GM12875 (cell line): ENCODE results near the gene NME5.

ENCODE experiments used
- H3K4me3 ChIP-seq: one replicate; pipeline ENCODE4 v1.5.1; 2011; ENCODE audit warnings: low read depth, low read length, control low read depth
- TF ChIP-seq, protein P1 (sequence below): IDR thresholded peaks from 2 replicates; pipeline ENCODE4 v1.5.1; 2011; ENCODE audit warnings: low read depth, mild to moderate bottlenecking, control low read depth, inconsistent platforms, low read length, moderate library complexity, borderline replicate concordance; ENCODE audit not compliant: insufficient read depth

The NME5 gene

DNA sequence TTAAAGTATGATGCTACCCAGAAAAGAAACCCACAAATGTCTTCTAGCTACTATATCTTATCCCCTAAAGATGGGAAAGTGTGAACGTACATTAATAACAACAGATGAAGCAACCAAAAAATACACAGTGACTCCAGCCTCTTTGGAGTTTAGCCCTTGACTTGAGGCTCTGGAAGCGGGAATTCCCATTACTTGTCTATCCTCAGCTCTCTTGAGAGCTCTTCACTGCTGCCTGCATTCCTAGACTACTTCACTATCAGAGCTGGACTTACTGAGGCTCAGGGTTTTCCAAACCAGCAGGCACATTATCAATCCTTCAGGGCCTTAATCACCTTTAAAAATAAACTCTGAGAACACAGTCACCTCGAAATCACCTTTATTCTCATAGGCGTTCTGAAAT, 1.0 kb upstream of the NME5 start:
- H3K4me3 ChIP-seq: no peak overlapping the region
- TF ChIP-seq, protein P1, sequence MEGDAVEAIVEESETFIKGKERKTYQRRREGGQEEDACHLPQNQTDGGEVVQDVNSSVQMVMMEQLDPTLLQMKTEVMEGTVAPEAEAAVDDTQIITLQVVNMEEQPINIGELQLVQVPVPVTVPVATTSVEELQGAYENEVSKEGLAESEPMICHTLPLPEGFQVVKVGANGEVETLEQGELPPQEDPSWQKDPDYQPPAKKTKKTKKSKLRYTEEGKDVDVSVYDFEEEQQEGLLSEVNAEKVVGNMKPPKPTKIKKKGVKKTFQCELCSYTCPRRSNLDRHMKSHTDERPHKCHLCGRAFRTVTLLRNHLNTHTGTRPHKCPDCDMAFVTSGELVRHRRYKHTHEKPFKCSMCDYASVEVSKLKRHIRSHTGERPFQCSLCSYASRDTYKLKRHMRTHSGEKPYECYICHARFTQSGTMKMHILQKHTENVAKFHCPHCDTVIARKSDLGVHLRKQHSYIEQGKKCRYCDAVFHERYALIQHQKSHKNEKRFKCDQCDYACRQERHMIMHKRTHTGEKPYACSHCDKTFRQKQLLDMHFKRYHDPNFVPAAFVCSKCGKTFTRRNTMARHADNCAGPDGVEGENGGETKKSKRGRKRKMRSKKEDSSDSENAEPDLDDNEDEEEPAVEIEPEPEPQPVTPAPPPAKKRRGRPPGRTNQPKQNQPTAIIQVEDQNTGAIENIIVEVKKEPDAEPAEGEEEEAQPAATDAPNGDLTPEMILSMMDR: no peak

DNA sequence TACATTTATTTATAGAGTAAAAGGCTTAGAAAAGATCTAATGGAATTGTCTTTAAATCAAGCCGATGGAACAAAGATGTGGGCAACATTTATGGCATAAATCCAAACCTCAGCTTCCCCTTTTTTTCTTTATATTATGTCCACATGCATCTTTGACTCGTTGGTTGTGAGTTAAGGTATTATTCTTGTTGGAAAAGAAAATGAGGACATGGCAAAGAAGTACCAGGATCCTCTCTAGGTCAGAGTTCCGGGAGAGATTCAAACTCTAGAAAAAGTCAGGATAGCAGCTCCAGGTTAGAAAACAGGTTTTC, 508 bp upstream of the NME5 start:
- TF ChIP-seq, protein P1: no peak
- no peak overlapping the region for H3K4me3 ChIP-seq

DNA sequence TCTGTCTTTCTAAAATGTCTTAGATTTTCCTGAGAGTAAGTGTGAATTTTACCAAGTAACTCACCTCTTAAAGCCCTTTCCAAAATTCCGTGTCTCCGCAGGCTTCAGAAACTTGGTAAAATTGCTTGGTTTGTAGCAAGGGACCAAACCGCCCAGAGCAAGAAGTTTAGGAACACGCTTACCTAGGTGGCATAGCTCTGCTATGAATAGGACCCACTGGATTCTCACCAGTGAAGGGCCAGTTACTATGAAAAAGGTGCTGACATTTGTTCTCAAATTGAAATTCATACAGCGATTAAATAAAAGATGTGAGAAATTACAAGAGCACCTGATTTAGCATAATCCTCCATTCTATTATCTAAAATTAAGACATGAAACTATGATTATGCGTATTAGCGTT, 6.7 kb downstream of the NME5 start:
- H3K4me3 ChIP-seq: peak overlapping the region; percentile 19
- TF ChIP-seq, protein P1: no peak

DNA sequence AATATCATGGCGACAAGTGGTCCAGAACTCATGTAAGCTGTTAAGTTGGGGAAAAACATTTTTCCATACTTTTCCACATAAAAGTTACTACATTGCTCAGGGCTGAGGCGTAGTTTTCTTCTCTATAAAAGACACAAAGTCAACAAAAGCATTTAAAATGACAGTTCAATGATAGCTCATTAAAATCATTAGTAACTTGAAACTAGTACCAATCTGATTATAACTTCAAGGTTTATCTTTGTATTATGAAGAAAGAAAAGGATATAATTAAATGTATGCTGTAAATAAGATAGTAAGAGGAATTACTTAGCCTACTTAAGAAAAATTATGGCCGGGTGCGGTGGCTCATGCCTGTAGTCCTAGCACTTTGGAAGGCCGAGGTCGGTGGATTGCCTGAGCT, 9.9 kb downstream of the NME5 start:
- no peak overlapping the region for H3K4me3 ChIP-seq
- TF ChIP-seq, protein P1: no peak

DNA sequence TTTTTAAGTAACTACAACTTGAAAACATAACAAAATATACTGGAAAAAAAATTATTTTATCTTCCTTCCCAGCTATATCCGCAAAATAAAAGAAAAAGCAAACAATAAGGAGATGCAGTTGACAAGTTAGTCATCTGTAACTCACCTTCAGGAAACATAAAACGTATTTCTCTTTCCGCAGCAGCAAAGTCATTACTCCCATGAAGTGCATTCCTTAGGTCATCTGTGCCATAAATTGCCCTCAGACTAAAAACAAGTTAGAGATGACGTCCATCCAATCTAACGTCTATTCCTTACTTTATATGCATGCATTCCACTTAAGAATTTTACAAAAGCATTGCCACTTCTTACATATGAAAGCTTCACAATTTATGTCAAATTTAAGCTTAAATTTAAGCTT, 10.9 kb downstream of the NME5 start:
- TF ChIP-seq, protein P1: no peak

DNA sequence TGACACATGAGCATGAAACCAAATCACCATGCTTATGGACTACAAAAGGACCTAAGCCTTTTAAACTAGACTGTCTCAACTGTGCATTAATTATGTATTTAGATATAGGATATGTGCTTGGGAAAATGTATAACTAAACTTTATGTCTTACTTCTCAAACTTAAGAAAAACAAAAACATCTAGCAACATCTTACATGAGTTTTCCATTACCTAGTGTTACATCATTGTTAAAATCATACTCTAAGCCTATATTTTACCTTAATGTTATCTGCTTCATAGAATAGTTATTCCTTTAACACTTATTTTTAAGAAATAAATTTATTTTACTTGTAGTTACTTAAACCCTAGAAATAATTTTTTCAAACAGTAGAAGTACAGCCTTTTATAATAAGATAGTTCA, 24.0 kb downstream of the NME5 start:
- TF ChIP-seq, protein P1: no peak
- H3K4me3 ChIP-seq: no peak overlapping the region

More for the DNA sequence above, 10.9 kb downstream of the NME5 start:
- no peak overlapping the region for H3K4me3 ChIP-seq

DNA sequence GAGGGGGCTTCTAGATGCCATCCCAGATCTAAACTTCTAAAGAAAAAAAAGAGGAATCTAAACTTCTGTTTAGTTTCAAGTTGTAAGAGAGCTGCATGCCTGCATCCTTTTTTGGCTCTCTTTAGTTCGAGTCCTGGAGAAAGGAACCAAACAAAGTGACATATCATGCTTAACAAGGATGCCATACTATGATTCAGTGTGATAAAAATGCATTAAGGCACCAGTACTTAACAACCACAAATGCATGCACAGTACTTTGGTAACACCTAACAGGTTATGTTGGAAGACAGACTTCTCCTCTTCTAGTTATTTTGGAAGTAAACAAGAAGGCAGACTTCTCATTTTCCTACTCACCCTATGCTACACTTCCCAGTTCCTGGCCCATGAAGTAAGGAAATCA, 27.3 kb downstream of the NME5 start:
- TF ChIP-seq, protein P1: no peak
- H3K4me3 ChIP-seq: no peak overlapping the region
